ENCODE data around the gene TACR2.

Gene TACR2

DNA sequence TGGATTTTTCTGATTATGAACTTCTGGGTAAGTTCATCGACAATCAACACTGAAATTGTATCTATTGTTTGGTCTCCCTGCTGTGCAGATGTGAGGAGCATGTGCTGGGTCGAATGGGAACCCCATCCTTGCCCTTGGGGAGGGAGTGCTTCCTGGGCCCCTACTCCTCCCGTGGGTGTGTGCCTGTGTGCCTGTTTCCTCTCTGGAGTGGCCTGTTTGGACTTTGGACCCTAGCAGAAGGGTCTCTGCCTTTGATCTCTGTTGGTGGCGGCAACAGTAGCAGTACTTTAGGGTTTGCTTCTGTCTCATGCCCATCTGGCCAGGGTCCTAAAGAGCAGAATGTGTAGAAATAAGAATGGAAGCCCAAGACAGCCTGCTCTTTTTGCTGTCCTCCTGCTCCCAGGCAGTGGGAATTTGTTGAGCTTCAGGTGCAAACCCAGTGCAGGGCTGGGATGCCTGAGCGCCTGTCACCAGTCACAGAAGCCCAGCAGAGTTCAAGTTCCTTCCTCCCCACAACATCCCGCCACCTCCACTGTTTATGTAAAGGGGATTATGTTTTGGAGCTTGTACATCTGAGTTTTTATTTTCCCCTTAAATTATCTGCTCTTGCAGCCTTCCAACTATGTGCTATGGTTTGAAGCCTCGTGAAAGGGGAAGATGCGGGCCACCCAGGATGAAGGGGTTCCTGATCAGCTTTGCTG is 1.5 kb upstream of the TACR2 start:
- DNase-seq = no peak

DNA sequence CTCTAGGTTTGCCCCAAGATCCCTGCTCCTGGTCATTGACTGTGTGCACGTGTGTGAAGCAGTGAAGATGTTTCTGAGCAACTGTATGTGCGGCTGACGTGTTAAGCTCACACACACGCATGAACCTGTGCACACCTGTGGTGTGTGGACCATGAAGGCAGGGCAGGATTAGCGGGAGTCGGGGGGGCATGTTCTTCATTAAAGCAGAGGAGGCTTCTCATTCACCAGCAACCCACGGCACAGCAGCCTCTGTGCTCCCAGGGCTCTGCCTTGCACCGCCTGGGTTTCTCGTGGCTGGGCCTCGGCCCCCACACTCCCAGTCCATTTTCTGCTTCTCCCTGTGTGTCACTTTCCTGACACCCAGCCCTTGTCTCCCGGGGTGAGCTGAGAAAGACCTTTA is 824 bp upstream of the TACR2 start:
- no peak for DNase-seq

DNA sequence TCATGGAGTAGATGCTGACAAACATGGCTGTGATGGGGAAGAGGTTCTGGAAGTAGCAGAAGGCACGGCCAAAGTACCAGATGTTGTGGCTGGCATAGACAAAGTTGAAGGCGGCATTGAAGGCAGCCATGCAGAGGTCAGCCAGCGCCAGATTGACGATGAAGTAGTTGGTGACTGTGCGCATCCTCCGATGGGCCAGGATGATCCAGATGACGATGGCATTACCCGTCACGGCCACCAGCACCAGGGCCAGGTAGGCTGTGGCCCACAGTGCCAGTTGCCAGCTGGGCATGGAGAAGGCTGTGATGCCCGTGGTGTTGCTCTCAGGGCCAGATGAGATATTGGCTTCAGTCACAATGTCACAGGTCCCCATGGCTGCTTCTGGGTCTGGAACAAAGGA is 767 bp downstream of the TACR2 start:
- no peak for DNase-seq

DNA sequence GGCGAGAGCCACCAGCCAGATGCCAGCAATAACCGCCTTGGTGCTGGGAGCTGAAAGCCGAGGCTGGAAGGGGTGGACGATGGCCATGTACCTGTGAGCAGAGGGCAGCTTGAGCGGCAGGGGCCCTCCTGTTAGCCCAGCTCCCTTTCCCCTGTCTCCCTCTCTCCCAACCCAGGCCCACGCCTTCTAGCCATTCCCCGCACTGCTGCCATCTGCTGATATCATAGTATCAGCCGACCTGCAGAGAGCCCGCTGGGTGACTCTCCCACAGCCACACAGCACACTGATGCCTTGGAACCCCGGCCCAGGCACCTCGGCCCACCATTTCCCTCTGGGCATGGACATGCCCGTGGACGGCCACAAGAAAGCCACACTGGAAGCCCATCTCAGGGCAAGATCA is 1.7 kb downstream of the TACR2 start:
- DNase-seq = no peak

DNA sequence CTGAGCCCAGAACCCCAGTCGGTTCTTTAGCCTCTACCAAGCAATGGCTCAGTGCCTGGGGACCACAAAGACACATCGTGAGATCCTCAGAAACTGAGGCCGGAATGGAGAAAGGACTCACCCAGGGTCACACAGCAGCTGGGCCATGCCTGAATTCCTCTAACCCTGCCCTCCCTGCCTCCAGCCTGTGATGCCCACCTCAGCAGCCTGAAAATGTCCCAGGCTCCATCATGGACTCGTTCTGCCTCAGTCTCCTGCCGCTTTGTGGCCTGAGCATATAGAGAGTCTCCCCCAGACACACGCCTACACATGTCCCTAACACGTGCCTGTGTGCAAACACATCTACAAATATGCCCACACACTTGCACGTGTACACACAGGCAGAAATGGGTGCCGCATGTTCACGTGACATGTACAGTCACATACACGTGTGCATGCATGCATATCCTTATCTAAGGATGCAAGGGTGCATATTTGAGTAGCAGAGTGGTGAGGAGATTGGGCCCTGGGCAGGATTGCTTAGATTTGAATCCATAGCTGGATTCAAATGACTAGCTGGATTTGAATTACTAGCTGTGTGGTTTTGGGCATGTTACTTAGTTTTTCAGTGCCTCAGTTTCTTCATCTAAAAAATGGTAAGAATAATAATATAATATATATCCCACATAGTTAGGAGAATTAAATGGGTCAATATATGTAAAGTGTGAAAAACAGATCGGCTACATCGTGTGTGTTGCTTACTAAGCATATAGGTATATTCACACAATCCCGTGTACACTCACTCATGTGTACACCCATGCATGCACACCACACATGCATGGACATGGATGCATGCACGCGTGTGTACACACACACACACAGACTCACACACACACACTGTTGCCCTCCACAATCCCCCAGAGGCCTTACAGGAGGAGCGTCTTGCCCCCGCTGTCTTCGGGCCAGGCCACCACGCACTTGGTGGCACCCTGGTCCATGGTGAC is 2.4 kb downstream of the TACR2 start:
- no peak for DNase-seq

DNA sequence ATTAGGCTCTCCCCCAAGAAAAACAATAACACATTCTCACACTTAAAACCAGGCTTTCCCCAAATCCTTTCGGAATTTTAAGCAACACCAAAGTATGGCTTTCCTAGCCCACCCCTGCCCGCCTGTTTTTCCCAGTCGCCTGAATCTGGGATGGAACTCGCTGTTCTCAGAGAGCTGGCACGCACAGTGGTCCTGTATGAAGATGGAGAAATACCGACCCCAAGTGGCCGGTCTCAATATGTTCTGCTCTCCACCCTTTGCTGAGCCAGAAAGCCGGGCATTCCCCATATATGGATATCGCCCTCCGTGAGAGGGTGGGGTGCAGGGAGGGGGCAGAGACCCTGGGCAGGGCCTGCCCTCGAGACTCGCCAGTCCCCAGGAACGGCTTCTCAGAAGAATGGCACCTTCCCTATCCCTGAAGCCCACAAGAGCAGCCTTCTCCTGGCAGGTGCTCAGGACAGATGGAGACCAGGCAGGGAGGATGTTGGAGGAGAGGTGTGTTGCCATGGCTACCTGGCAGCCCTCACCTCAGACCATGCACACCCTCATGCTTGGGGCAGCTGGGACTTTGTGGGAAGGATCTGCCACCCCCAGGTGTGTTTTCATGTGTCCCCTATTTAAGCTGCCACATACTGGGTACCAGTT is 3.4 kb downstream of the TACR2 start:
- DNase-seq = no peak

DNA sequence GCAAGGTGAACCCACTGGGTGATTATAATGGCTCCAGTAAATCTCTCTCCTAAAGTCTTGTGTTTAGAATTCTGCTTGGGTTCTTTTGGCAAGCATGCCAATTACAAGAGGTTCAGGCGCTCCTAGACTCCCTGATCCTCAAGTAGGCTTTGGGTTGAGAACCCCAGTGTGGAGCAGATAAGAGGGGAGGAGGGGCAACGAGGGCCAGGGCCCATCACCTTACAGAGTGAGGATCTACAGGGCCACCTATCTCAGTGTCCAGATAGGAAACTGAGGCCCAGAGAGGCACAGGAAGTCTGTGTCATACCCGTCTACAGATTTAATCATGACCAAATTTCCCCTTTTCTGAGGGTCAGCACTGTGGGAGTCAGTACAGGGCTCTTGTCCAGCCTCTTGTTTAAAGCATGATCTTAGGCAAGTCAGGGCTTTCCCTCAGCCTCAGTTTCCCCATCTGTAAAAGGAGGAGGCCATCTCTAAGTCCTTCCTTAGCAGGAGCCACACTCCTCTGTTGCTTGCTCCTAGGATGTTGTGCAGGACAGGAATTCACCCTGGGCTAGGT is 4.4 kb downstream of the TACR2 start:
- no peak for DNase-seq

DNA sequence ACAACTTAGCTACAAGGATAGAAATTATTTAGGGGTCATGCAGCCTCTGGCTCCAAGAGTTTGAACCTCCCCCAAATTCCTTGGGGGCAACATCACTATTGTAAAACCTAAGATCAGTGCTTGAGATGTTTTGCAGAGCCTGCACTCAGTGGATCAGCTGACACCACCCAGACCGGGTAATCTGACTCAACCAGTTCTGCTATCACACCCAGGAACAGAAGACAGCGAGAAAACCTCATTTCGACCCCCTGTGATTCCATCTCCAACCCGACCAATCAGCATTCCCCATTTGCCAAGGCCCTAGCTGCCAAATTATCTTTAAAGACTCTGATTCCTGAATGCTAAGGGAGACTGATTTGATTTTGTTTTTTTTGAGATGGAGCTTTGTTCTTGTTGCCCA is 5.2 kb downstream of the TACR2 start:
- DNase-seq = no peak

DNA sequence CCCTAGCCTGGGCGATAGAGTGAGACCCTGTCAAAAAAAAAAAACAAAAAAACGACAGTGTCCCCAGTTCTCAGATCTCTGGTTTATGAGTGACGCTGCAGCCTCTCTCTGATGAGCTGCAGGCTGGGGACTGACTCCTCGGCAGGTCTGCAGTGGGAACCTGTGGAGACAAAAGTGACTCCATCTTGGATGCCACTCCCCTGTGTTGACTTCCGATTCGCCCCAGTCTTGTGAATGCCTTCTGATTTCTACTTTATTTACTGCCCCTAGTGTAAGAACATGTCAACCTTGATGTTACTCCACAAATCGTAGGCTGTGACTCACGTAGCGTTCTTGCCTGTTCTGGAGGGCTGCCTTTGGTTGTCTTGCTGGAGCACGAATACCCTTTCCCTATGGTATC is 6.2 kb downstream of the TACR2 start:
- DNase-seq = no peak

DNA sequence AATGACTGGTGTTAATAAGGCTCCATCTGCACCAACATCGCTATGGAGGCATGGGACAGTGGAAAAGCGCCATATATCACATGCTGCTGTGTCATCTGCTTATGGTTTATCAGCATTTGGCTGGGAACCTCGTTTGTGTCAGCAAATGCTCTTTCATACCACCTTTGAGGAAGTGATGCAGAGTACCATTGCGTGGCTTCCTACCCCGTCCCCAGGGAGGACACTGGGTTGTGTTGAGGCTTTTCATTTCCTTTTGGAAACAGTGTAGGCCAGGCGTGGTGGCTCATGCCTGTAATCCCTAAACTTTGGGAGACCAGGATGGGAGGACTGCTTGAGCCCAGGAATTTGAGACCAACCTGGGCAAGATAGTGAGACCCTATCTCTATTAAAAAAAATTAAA is 6.8 kb downstream of the TACR2 start:
- DNase-seq = no peak

DNA sequence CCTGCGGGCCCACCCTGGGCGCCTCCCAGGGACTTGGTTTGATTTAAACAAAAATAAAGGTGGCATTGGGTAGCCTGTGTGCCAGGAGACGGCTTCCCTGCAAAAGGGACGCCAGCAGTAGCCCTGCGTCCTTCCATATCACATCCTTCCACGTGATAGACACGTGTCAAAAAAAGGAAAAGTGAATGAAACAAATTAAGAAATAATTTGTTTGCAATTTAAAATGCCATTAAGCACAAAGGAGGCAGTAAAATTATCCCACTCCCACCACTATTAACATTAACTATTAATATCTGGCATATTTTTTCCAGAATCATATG is 7.6 kb downstream of the TACR2 start:
- no peak for DNase-seq

DNA sequence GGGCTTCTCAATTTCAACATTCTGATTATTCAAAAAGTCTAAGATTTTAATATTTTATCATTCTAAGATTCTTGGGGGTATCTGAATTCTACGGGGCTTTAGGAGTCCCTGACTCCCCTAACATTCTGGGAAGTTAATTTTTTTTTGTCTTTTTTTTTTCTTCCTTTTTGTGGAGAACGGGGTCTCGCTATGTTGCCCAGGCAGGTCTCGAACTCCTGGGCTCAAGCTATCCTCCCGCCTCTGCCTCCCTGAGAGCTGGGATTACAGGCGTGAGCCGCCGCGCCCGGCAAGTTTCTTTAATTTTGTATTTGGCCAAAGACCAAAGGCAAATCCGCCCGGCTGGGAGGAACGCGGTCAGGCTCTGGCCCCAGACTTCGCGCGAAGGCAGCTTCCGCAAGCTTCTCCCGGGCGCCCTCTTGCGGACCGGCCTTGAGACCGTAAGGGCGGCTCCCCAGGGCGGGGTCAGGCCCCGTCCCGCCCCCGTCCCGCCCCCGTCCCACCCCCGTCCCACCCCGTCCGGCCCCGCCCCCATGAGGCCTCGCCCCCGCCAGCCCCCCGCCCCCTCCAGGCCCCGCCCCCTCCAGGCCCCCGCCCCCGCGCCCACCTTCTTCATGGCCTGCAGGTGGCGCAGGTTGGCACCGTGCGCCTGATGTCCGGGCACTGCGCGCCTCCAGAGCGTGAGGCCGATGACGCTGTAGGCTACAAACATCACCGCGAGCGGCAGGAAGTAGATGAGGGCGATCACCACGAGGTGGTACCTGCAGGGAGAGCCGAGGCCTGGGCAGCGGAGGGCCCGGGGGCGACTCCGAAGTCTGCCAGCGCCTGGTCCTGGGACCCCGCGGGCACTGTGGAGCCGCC is 8.2 kb downstream of the TACR2 start:
- DNase-seq = peak; percentile 87

DNA sequence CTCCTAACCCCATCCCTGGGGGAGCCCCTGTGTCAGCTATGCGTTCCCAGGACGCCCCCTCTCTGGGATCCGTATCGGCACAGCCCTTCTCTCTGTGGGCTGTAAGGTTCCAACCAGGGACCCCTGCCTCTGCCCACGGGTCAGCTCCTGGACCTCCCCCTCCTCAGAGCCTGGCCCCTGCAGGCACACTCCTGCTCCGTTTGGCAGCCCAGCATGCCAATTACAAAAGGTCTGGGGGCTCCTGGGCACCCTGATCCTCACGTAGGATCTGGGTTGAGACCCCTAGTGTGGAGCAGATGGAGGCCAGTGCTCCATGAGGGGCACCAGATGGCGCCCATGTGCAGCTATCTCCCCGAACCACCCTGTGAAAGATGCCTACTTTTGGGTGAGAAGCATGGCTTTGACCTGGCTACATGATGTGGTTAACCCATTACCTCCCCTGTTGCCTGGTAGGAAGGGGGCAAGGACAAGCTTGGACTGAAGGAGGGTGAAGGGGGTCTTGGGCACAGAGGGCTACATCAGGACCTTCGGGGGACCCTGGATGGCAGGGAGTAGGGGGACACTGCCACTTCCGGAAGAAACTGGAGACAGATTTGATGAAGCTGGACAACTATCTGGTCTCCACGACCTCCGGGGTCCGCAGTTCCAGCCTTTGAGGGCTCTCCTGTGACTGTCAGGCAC is 9.0 kb downstream of the TACR2 start:
- no peak for DNase-seq

DNA sequence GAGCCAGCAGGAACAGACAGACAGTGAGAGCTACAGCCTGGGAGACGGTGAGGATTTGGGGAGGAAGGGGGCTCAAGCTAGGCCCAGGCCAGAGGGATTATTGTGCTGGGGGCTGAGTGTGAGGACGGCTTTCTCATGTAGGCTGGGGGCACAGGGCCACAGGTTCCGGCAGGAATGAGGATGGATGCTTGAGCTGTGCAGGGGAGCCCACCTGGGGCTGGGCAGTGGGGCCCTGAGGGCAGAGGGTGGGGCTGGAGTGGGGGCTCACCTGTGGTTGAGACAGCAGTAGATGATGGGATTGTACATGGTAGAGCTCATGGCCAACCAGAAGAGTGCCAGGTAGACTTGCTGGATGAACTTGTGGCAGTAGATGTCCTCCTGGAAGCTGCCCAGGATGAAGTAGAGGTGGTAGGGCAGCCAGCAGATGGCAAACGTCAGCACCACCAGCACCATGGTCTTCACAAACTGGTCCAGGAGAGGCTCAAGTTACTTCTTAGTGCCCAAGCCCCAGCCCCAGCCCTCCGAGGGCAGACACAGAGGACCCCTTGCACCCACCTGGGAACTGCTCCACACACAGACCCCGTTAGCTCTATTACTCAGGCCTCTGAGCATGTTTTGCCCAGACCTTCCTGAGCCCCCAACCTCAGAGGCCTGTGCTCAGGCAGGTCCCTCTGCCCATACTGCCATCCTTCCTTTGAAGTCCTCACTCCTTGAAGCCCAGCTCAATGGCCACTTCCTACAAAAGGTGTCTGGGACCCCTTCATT is 9.7 kb downstream of the TACR2 start:
- DNase-seq = no peak

DNA sequence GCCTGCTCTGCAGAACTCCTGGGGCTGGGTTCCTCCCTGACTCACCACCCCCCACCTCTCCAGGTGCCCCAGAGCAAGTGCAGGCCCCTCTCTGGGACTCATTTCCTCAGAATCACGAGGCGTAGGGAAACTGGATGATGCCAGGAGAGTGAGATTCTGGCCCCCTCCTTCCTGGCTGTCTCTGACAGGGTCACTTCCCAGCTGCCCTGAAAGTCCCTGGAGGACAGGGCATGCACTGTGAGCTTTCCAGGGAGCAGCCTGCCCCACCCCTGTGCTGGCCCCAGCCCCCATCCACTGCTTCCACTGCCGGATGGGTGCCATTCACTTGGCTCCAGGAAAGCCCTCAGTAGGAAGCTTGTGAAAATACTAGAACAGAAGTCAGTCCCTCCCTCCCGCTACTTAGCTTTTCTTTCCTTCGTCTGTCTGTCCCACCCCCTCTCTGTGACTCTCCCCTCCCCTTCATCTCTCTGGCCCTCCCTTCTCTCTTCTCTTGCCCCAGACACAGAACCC is 10.4 kb downstream of the TACR2 start:
- no peak for DNase-seq

DNA sequence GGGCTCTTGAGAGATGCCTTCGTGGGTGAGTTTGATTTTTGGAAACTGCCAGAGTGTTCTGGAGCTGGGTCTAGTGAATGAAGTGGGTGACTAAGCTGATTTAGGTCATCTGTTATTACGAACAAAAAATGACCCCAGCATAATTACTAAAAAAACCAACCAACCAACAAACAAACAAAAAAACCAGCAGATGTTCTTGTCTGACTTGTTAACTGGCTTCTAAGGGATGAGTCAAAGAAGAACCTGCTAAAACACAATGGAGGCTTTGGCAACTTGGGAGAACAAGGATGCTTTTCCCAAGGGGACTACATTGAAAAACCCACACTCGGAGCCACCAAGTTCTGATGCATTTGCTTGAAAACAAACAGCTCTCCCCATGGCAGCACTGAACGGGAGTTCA is 11.5 kb downstream of the TACR2 start:
- DNase-seq = no peak

DNA sequence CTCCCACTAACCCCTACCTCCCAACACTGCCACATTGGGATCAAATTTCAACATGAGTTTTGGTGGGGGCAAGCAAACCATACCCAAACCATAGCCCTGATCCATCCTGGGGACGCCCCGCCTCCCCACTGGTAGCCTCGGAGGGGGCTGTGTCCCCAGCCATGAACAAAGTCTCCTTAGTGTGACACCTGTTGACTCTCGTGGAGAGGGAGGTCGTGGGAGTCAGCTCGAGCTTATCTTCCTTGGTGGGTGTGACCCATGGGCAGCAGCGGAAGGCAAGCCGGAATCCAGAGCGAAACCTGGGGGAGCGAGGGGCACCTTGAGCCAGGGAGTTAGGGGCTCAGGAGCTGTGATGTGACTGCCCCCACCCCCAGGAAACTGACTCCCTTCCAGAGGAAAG is 11.9 kb downstream of the TACR2 start:
- no peak for DNase-seq

DNA sequence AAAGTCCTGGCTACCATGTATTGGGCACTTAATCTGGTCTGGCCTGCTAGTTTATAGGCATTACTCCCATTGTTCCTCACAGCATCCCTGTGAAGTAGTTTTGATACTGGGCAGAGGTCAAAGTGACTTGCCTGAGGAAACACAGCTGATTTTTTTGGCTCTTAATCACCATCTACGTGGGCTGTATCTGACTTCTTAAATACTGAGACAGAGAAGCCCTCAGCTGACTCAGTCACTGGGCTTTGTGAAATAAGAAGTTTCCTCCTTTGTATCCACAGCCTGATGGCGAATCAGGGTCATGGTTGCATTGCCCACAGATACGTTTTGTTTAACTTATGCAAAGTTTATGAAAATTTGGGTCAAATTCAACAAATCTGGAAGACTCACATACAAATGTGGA is 13.2 kb downstream of the TACR2 start:
- DNase-seq = no peak

DNA sequence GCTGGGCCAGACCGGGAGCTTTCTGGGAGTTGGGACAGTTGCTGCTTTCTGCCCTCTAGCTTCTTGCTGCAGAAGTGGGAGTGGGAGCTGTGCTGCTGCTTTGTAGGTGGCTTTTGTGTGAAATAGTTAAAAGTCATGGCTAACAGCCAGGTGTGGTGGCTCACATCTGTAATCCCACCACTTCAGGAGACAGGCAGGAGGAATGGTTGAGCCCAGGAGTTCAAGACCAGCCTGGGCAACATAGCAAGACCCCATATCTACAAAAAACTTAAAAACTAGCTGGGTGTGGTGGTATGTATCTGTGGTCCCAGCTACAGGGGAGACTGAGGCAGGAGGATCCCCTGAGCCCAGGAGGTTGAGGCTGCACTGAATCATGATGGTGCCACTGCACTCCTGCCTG is 13.7 kb downstream of the TACR2 start:
- no peak for DNase-seq

DNA sequence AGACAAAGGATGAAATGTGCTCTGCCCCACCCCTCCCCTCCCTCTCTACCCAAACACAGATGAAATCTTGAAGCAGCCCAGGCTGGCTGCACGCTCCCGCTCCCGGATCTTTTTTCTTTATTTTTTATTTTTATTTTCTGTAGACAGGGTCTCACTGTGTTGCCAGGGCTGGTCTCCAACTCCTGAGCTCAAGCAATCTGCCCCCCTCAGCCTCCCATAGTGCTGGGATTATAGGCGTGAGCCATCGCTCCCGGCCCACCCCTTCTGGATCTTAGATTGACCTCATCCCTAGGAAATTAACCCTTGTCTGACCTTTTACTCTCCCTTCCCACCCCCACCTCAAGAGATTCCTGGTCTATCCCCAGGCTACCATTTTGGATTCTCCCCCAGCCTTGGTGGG is 14.3 kb downstream of the TACR2 start:
- no peak for DNase-seq

DNA sequence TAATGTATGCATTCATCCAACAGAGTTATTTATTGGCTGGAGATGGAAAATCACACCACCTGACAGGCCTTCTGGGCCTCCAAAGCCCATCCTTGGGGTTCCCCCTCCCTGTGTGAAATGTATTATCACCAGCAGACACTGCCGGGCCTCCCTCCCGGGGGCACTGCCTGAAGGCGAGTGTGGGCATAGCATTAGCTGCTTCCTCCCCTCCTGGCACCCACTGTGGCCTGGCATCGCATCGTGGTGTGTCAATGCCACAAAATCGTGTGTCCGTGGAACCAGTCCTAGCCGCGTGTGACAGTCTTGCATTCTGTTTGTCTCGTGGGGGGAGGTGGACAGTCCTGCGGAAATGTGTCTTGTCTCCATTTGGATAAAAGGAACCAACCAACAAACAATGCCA is 15.3 kb downstream of the TACR2 start:
- DNase-seq = no peak

All from activated CD4-positive, alpha-beta T cell treated with anti-CD3 and anti-CD28 coated beads, Interleukin-2, amount 50 U/mL, for 1 hour (primary cell).